ENCODE measurements around the gene HNRNPA0. TPM values are rescaled to one million over a fixed set of nuclear protein-coding genes. Genes with fewer than 3 reads are reported as not detected.

The HNRNPA0 gene
- polyA plus RNA-seq, 3 donors, result 13.2 to 32.3 (median 29.6) TPM

DNA sequence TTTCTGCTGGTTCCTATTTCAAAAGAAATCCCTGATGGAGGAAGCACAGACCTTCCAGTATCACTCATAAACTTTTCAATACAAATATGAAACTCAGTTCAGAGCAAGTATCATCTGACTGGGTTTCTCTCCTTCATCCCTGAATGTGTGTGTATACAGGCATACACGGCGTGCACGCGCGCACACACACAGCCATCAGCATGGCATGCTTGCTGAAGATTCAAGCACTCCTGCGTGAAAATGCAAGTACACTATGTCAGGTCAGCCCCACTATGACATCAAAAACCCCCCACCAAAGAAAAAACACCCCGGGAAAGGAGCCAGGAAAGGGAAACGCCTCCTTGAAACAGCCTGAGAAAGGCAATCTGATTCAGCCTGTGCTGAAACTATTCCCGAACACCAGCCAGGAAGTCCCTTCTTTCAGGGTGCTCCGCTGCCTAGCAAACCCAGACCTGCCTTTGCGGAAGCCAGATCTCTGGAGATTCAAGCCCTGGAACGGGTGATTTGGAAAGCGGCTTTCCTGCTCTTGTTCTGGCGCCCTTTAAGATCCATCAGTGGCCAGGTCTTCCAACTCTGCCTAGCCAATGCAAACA lies 19.1 kb downstream of the HNRNPA0 start:
- 5 to 26% (median 7%) methylated on average over 14 of the region's 14 CpGs for WGBS, 3 donors
- H3K27ac ChIP-seq (ENCODE audit: low read depth, low read length), result no peak overlapping the region

DNA sequence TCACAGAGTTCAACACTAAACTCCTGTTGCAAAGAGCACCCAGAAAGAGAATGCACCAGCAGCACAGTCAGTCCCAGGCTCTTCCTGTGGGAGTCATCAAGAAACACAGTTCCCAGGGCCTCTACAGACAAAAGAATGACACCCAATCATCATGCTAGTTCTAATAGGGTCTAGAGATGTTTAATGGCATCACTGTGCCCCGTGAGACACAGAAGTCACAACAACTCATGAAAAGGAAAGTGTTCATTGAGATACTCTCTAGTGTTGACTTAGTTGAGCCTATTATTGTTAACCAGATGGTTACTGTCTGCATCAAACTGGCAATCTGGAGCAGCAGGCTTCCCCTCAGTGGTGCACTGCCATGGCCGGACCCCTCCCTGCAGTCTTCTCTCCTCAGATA lies 19.8 kb downstream of the HNRNPA0 start:
- H3K27ac ChIP-seq (ENCODE audit: low read depth, low read length), result no peak overlapping the region
- WGBS, 3 donors, result 53 to 84% (median 57%) methylated on average over 2 of the region's 2 CpGs

DNA sequence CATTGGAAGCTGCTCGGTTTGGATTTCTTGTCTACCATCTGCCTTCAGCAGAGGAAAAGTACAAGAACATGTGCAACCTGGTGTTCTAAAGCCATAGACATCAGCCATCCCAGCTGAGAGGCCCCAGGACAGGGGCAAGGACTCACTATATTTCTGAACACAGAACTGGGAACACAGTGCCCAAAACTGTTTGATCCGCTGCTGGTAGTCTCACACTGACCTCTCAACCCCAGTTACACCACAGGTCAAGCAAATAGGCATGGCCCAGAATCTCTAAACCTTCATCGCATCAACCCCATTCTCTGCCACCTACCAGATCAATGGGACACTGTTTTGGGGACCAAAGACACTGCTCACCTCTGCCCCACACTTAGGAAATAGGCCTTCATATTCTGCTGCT lies 20.2 kb downstream of the HNRNPA0 start:
- 87 to 96% (median 88%) methylated on average over 3 of the region's 3 CpGs for WGBS, 3 donors
- no peak overlapping the region for H3K27ac ChIP-seq (ENCODE audit: low read depth, low read length)

DNA sequence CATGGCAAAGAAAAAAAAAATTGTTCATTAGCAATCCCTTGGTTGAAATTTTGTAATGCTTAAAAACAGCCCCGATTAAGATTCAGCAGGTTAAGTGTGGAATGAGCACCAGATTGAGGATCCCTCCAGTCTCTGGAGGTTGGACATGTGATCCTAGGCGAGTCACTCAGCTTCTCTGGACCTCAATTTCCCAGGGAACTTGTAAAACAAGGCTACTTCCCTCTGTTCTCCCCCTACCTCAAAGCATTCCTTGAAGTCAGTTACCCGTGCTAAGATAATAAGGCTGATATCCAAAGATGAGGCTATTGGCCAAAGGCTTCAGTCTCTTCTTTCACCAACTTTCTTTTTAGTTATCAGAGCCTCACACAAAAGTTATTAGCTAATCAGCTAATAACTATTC lies 21.2 kb downstream of the HNRNPA0 start:
- 87 to 89% (median 87%) methylated on average over 3 of the region's 3 CpGs for WGBS, 3 donors
- H3K27ac ChIP-seq (ENCODE audit: low read depth, low read length), result no peak overlapping the region

DNA sequence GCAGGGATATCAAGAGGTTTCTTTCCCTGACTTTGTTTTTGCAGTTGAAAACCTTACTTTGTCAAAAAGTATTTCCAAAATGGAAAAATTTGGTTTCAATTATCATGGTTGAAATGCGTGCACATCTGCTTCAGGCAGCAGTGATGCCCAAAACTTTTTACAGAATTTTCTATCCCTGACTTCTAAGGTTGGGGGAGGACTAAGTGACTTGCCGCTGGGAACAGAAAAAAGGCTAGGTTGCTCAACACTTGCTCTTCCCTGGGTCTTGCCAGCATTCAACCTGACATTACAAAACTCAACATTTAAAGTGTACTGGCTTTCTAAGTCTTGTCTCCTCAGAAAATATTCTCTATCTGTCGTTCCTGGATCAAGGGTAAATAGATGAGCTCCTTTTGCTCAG lies 23.0 kb downstream of the HNRNPA0 start:
- H3K27ac ChIP-seq (ENCODE audit: low read depth, low read length), result no peak overlapping the region

DNA sequence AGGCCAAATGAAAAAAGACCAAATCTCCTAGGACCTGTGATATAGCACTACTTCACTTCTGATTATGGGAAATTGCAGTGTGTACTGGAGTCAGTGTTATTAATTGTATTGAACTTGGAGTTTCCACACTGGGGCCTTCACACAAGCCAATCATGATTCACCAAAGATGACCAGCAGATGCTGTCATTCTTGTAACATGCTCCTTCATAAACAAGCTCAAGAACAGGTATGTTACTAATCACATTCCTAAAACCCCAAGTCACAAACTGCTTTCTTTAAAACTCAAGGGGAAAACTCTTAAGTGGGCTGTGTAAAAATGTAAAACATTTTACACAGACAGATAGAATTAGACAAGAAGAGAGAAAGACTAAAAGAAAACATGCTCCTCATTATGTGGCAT lies 23.8 kb downstream of the HNRNPA0 start:
- no peak overlapping the region for H3K27ac ChIP-seq (ENCODE audit: low read depth, low read length)

More for the DNA sequence above, 23.0 kb downstream of the HNRNPA0 start:
- 63 to 87% (median 72%) methylated on average over 3 of the region's 3 CpGs for WGBS, 3 donors

DNA sequence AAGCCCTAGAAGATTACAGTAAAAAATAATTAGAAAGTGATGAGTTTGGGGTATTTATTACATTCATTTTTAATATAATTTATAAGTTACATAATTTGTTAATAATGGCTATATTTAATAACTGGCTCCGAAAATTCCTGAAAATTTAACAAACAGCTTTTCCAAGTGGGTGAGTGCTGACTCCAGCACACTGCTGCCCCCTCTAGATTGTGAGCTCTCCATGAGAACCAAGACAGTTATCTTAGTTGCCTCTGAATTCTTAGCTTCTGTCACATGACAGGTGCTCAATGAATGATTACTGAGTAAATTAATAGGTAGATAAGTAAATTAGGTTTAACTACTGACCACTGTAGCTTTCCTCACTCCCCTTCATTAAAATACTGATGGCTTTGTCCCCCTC lies 26.1 kb downstream of the HNRNPA0 start:
- WGBS, 3 donors, result 83 to 88% (median 85%) methylated on average over 1 of the region's 1 CpG

DNA sequence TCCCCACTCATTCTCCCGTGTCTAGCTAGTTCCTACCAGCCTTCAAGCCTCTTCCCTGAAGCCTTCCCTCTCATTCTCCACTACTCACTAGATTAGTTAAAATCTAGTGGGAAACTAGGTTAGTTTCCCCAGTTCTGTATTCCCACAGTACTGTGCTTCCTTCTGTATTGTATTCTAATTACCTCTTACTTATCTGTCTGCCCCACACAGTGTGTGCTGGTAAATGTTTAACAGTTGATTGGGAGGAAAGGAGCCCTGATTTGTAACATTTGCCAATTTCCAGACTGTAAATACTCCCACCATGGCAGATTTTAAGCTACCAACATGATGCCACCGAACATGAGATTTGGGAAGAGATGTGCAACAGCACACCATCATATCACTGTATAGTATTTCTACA lies 26.5 kb downstream of the HNRNPA0 start:
- H3K27ac ChIP-seq (ENCODE audit: low read depth, low read length), result no peak overlapping the region
- 61 to 93% (median 79%) methylated on average over 2 of the region's 2 CpGs for WGBS, 3 donors

More for the DNA sequence above, 26.1 kb downstream of the HNRNPA0 start:
- no peak overlapping the region for H3K27ac ChIP-seq (ENCODE audit: low read depth, low read length)

DNA sequence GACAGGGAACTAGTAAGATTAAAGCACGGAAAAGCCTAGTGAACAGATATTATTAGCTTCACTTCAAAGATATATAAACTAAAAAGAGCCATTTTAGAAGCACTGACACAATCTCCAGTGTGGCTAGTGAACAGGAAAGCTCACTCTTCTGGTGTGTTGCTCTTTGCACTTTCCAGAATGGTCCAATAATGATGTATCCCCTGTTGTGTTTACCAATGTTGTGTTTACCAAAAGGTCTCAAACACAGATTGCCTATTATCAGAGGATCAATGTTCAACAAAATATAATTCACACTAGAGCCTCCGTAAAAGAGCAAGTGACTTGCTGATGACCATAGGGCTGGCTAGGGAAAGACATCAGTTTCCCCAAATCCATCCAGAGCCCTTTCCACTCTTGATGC lies 29.9 kb downstream of the HNRNPA0 start:
- WGBS, 3 donors, result 78 to 83% (median 82%) methylated on average over 2 of the region's 2 CpGs
- no peak overlapping the region for H3K27ac ChIP-seq (ENCODE audit: low read depth, low read length)

DNA sequence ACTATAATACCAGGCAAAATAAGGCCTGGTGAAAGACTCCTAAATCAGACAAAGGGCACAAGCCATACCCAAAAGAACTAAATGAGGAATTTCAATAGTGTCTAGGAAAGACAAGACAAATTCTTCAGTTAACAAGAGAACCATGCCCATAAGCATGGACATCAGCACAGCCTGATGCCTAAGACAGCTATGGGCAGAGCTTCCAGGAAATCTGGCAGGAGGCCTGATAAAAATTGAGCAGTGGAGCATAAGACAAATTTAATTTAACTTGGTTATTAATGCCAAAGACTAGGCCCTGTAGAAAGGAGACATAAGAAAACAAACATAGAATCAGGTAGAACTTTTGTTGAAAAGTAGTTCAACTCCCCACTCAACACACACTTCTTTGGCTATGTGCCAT lies 35.6 kb downstream of the HNRNPA0 start:
- H3K27ac ChIP-seq (ENCODE audit: low read depth, low read length), result no peak overlapping the region

DNA sequence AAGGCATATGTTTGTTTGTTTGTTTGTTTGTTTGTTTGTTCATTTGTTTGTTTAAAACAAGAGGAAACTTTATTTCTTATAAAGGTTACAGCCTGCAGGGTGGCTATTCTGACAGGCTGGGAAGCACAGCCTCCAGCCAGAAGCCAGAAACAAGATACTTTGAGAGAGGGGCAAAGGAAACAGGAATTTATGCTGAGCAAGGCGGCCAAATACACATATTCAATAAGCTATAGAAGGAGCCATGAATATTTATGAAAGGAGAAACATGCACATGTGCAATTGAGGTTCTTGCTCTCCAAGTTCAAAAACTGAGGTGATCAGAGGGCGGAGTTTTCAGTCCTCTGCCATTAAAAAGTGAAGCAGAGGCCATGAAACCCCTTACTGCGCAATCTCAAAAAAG lies 37.8 kb downstream of the HNRNPA0 start:
- WGBS, 3 donors, result 97 to 99% (median 98%) methylated on average over 3 of the region's 3 CpGs

DNA sequence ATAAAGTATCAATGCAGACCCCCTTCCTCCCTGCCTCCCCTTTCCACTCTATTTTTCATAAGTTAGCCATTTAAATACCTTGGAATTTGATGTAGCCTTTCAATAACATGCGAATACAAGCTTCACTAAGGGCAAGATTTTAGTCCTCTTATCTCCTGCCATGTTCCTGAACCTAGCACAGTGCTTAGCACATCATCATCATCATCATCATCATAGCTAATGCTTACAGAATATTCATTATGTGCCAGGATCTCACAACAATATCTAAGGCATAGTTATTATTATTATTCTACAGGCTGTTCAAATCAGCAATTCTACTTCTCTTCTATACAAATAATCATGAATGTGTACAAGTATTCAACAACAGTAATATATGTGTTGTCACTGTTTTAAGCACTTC lies 38.7 kb downstream of the HNRNPA0 start:
- WGBS, 3 donors, result 94 to 100% (median 96%) methylated on average over 1 of the region's 1 CpG
- no peak overlapping the region for H3K27ac ChIP-seq (ENCODE audit: low read depth, low read length)

More for the DNA sequence above, 37.8 kb downstream of the HNRNPA0 start:
- H3K27ac ChIP-seq (ENCODE audit: low read depth, low read length), result no peak overlapping the region

DNA sequence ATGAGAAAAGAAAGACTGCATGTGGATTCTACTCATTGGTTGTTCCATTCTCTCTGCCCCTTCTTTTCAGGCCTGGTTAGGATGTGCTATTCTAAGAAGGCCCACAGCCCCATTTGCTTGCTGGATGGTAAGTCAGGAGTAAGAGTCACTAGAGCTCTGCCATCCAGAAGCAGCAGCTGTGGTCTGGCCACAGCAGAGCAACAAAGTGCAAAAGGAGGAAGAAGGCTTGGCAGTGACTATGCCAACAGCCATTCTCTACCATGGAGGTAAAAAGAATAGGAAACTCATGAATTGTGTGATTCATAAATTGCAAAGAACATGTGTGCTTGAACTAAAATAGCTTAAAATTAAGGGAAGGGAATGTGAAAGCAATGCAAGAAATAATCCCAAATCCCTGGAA lies 39.2 kb downstream of the HNRNPA0 start:
- H3K27ac ChIP-seq (ENCODE audit: low read depth, low read length), result no peak overlapping the region

DNA sequence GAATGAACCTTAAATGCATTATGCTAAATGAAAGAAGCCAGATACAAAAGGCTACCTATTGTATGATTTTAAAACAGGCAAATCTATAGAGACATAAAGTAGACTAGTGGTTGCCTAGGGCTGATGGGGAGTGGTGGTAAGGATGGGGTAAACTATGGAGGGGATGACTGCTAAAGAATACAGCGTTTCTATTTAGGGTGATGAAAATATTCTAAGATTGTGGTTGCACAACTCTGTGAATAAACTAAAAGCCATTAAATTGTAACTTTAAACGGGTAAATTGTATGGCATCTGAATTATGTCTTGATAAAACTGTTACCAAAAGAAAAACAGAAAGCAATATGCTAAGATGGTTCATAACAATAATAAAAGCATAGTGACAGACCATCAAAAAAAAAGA lies 39.7 kb downstream of the HNRNPA0 start:
- 91 to 92% (median 91%) methylated on average over 2 of the region's 2 CpGs for WGBS, 3 donors
- no peak overlapping the region for H3K27ac ChIP-seq (ENCODE audit: low read depth, low read length)

DNA sequence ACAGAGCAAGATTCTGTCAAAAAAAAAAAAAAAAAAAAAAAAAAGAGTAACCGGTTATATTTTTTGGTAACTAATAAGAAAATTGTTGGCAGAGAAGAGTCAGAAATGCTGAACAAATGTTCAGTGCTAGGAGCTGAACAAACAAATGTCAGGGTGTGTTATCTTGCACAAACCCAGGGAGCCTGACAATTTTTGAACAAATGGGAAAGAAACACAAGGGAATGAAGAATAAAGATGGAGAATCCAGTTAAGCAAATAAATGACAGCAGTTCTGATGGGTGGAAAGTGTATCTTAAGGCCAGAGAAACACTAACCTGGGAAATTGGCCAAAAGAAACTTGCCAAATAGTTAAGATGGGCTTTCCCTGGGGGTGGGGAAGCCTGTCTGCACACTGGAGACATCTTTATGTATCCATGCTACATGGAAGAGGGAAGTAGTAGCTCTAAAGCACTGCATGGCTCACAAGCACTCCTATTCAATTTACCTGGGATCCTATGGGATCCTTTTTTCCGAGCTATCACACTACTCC lies 42.0 kb downstream of the HNRNPA0 start:
- WGBS, 3 donors, result 78 to 92% (median 84%) methylated on average over 2 of the region's 2 CpGs
- no peak overlapping the region for H3K27ac ChIP-seq (ENCODE audit: low read depth, low read length)

DNA sequence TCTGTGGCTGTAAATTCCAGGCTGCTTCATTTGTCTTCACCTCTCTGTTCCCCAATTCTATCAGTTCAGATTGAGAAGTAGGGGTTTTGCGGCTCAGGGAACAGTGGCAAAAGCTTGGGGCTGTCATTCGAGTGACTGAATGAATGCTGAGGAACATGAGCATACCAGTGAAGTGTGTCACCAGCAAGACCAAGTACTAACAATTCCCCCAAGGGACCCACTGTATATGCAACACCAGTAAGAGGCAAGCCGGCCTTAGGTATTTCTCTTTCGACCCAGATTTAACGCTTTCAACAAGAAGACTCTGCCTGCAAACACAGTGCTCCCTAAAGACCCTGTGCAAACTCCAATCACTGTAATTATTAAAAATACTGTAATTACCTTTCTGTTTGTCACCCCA lies 44.1 kb downstream of the HNRNPA0 start:
- no peak overlapping the region for H3K27ac ChIP-seq (ENCODE audit: low read depth, low read length)
- 87 to 92% (median 91%) methylated on average over 5 of the region's 5 CpGs for WGBS, 3 donors

DNA sequence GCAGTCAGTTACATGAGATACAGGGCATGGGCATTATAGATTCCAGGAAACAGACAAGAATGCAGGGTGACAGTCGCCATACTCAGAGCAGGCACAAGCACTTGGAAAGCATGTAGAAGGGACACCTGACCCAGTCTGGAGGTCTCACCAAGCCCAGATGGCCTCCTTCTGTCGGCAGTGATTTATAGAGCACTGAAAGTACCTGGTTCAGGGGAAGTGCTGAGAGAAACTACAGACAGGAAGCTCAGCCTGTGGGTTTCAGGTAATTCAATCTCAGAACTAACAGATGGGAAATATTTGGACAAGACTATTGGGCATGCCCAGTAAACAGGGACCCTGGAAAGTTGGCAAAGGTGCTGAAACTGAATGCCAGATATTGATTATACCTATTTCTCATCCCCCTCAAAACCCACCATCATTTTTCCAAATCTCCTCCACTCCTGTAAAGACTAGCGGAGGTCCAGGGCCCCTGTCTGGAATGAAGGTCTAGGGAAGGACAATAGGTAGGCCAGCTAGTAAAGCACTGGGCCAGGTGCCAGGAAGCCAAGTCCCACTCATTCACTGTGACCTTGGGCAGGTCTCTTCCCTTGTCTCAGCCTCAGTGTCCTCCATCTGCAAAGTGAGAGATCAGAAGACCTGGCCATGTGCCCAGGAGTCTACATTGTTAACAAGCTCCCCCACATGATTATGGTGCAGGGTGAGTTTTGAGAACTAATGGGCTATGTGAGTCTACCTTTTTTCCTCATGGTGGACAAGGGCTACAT lies 45.2 kb downstream of the HNRNPA0 start:
- WGBS, 3 donors, result 81 to 98% (median 94%) methylated on average over 3 of the region's 3 CpGs
- H3K27ac ChIP-seq (ENCODE audit: low read depth, low read length), result no peak overlapping the region

DNA sequence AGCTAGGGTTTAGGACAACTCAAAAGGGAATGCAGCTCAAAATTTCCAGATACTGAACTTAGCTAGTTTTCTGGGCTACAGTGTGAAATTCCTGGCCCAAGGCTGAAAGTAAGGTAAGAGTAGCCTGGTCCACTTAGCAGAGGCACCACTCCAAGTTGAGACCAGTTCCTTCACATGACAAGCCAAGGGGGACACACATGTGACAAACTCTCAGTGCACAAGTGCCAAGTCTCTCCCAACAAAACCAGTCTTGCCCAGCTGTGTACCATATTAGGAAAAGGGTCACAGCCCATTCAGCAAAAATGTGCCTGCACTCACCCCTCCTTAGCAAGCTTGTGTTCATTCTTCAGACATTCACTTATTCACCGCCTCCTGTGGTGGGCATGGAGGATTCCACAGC lies 46.1 kb downstream of the HNRNPA0 start:
- no peak overlapping the region for H3K27ac ChIP-seq (ENCODE audit: low read depth, low read length)
- 95 to 98% (median 97%) methylated on average over 1 of the region's 1 CpG for WGBS, 3 donors

DNA sequence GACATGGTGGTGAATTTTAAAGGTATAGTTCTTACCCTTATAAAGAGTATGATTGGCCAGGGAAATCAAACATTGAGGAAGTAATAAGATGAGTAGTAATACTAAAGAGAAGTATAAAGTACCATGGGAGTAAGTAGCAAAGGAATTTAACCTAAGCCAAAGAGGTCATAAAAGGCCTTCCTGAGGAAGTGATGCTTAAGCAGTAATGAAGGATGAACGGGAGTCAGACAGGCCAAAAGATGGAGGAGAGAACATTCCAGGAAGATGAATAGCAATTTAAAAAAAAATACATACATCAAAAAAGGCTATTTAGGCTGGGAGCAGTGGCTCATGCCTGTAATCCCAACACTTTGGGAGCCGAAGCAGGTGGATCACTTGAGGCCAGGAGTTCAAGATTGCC lies 47.3 kb downstream of the HNRNPA0 start:
- no peak overlapping the region for H3K27ac ChIP-seq (ENCODE audit: low read depth, low read length)
- WGBS, 3 donors, result 63 to 91% (median 73%) methylated on average over 2 of the region's 2 CpGs

DNA sequence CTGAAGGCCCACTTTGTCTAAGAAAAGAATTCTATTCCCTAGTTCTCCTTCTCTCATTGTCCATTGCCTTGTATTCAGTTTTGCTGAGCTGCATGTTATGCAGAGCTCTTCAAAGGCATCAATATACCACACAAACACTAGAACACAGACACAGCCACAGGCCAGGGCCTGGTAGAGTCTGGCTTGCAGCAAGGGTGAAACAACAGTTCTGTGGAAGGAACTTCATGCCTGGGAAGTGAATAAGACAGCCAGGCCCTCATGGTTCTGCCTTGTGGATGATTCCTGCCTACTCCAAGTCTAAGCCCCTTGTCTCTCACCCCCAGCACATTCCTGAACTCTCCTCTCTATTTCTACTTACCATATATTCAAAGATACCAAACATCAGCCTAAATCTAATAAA lies 49.1 kb downstream of the HNRNPA0 start:
- no peak overlapping the region for H3K27ac ChIP-seq (ENCODE audit: low read depth, low read length)

All from adipose tissue (tissue), 3 donors.